Astrocyte of the hippocampus (primary cell): ENCODE data around the gene SMG5.

Experiments
- DNase-seq: peaks from one replicate; pipeline ENCODE4 v3.0.0; 2011; ENCODE audit warnings: low read depth, low spot score

The SMG5 gene

GRCh38 chr1:156214024-156214748 lies 68.4 kb downstream of the SMG5 start:
- peak; percentile 58 for DNase-seq

- DNase-seq, result no peak
Observed at GRCh38 chr1:156213644-156213966, 69.0 kb downstream of the SMG5 start.

GRCh38 chr1:156212833-156213643 lies 69.6 kb downstream of the SMG5 start, which contains the start of gene PMF1:
Gene PMF1 (plus strand): TSS chr1:156213007. CDS start chr1:156213016, 9 bp downstream.
- peak; percentile 99 for DNase-seq

- DNase-seq, result no peak
Observed at GRCh38 chr1:156212130-156212529, 70.5 kb downstream of the SMG5 start.

GRCh38 chr1:156211243-156211642 lies 71.4 kb downstream of the SMG5 start:
- no peak for DNase-seq

- DNase-seq, result no peak
Observed at GRCh38 chr1:156204686-156205085, 77.9 kb downstream of the SMG5 start.

- DNase-seq, result peak; percentile 13
Observed at GRCh38 chr1:156203331-156203730, 79.3 kb downstream of the SMG5 start.

GRCh38 chr1:156200044-156200443 lies 82.6 kb downstream of the SMG5 start:
- DNase-seq, result no peak
